NCI-H2196 (cell line): ENCODE results near the gene CERS5.

Source experiments
- DNase-seq: peaks from one replicate; lab custom pipeline; 2025; ENCODE audit not compliant: unreplicated experiment; lab: John Stamatoyannopoulos, UW

CERS5 gene

DNA sequence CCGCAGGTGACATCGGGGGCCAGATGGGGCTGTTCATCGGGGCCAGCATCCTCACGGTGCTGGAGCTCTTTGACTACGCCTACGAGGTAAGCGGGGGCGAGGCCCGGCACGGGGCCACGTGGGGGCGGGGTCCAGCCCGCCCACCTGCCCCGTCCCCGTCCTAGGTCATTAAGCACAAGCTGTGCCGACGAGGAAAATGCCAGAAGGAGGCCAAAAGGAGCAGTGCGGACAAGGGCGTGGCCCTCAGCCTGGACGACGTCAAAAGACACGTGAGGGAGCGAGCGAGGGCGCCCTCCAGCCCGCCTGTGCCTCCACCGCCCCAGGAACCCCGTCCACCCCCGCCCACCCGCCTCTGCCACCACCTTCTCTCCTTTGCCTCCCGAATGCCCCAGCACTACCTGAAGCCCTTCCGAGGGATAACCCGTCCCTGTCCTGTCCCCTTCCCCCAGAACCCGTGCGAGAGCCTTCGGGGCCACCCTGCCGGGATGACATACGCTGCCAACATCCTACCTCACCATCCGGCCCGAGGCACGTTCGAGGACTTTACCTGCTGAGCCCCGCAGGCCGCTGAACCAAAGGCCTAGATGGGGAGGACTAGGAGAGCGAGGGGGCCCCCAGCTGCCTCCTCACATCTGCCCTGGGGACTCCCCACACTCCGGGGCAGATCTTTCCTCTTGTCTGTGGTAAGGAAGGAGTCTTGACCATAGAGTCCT lies 85.9 kb downstream of the CERS5 start:
- no peak for DNase-seq

GRCh38 chr12:50079771-50080170 lies 87.4 kb downstream of the CERS5 start:
- DNase-seq = no peak
